ENCODE measurements around the gene ZFYVE1. TPM values are rescaled to one million over a fixed set of nuclear protein-coding genes. Genes with fewer than 3 reads are reported as not detected.

The ZFYVE1 gene
- total and polyA plus RNA-seq, 2 donors (not counting 3 experiments of a cell fraction or from before 2014, with no cell fraction given) = 27.3 to 29.2 TPM

GRCh38 chr14:72941286-72941985 is 85.5 kb downstream of the ZFYVE1 start:
- DNase-seq (ENCODE audit: low read depth, low spot score) = no peak
- H3K27me3 ChIP-seq (ENCODE audit: control insufficient read depth in 2 of 2, insufficient read depth in 2 of 2, low read length in 2 of 2) = no peaks in the 10 kb centered on the region
- no peak overlapping the region for H2AFZ ChIP-seq (ENCODE audit: low read depth, low read length)
- no peaks in the 10 kb centered on the region for H3K4me1 ChIP-seq (ENCODE audit: control insufficient read depth, extremely low read depth, insufficient read depth, low read length)
- no peak for FAIRE-seq
- dilution Hi-C loops (cut with MboI; ENCODE audit: extremely low pct_ligation_motif_present, low sequenced_read_pairs) = no loop called here
- no peaks in the 10 kb centered on the region for H3K9me3 ChIP-seq (replicated peaks; ENCODE audit: control insufficient read depth, insufficient read depth, low read length)
- no peak overlapping the region for H3K4me3 ChIP-seq (replicated peaks in 1 of 3; ENCODE audit: insufficient read depth in 1 of 3, low read depth in 1 of 3, low read length in 3 of 3)
- H3K36me3 ChIP-seq (ENCODE audit: control insufficient read depth in 2 of 2, extremely low read depth in 1 of 2, insufficient read depth in 2 of 2, low read length in 2 of 2) = peaks cover 0 to 14% of the 10 kb centered on the region in 2 experiments
- CTCF ChIA-PET = interaction anchor here (7.7 kb wide), 1 partner anchor 428 kb away, joined by 47 read pairs; no protein-coding TSS in a partner anchor
- H3K27ac ChIP-seq (ENCODE audit: insufficient read depth, low read depth, low read length) = no peak overlapping the region
- no peaks in the 10 kb centered on the region for H3K79me2 ChIP-seq (ENCODE audit: control insufficient read depth, insufficient read depth, low read length)
- H3K9me1 ChIP-seq (replicated peaks; ENCODE audit: control insufficient read depth, extremely low read depth, insufficient read depth, low read length) = no peaks in the 10 kb centered on the region
- POLR2A ChIA-PET = no interaction called here
- H3K4me2 ChIP-seq (ENCODE audit: insufficient read depth, low read length) = no peak overlapping the region
- intact Hi-C loops (cut with micrococcal nuclease) = no loop called here
- H3K9ac ChIP-seq (replicated peaks; ENCODE audit: extremely low read depth, insufficient read depth, low read length) = no peak overlapping the region
- no peak for TF ChIP-seq FOS (IDR thresholded peaks at IDR 0.05; ENCODE audit: borderline replicate concordance, insufficient read depth, low read length)
- no TSS peak for BruUV-seq (replicated peaks)
- H4K20me1 ChIP-seq (replicated peaks; ENCODE audit: control insufficient read depth, extremely low read depth, insufficient read depth, low read length) = no peaks in the 10 kb centered on the region

- no peak for FAIRE-seq
Observed at GRCh38 chr14:72939630-72940029, 87.3 kb downstream of the ZFYVE1 start.

More at GRCh38 chr14:72939630-72940029, 87.3 kb downstream of the ZFYVE1 start:
- H4K20me1 ChIP-seq (replicated peaks; ENCODE audit: control insufficient read depth, extremely low read depth, insufficient read depth, low read length) = no peaks in the 10 kb centered on the region
- dilution Hi-C loops (cut with MboI; ENCODE audit: extremely low pct_ligation_motif_present, low sequenced_read_pairs) = no loop called here
- no peak for DNase-seq (ENCODE audit: low read depth, low spot score)
- peaks cover 0 to 14% of the 10 kb centered on the region in 2 experiments for H3K36me3 ChIP-seq (ENCODE audit: control insufficient read depth in 2 of 2, extremely low read depth in 1 of 2, insufficient read depth in 2 of 2, low read length in 2 of 2)
- no peak for TF ChIP-seq GATA2 (IDR thresholded peaks at IDR 0.05; ENCODE audit: insufficient read depth, insufficient read length, low read depth, low read length)
- no peak for TF ChIP-seq EZH2 (IDR thresholded peaks at IDR 0.05; ENCODE audit: borderline replicate concordance, low read depth, low read length, severe bottlenecking)
- no peak for TF ChIP-seq MYC (IDR thresholded peaks at IDR 0.05; ENCODE audit: low read depth, low read length)
- no peak for TF ChIP-seq CTCF (IDR thresholded peaks at IDR 0.05; ENCODE audit: extremely low read depth in 1 of 2, insufficient read depth in 1 of 2, low read depth in 1 of 2, low read length in 2 of 2)
- TF ChIP-seq POLR2A (IDR thresholded peaks at IDR 0.05; ENCODE audit: low read depth, low read length) = no peak
- no peak for TF ChIP-seq POLR2AphosphoS5 (IDR thresholded peaks at IDR 0.05; ENCODE audit: insufficient read depth, low read depth, low read length)
- no peak for TF ChIP-seq MAX (IDR thresholded peaks at IDR 0.05; ENCODE audit: insufficient read depth, insufficient read length)
- no peak for TF ChIP-seq FOS (IDR thresholded peaks at IDR 0.05; ENCODE audit: borderline replicate concordance, insufficient read depth, low read length)
- no peak for TF ChIP-seq JUN (IDR thresholded peaks at IDR 0.05; ENCODE audit: borderline replicate concordance, insufficient read depth, insufficient read length, low read depth)
- no peak overlapping the region for H3K27ac ChIP-seq (ENCODE audit: insufficient read depth, low read depth, low read length)
- H3K9me3 ChIP-seq (replicated peaks; ENCODE audit: control insufficient read depth, insufficient read depth, low read length) = no peaks in the 10 kb centered on the region
- H3K9ac ChIP-seq (replicated peaks; ENCODE audit: extremely low read depth, insufficient read depth, low read length) = no peak overlapping the region
- H3K4me1 ChIP-seq (ENCODE audit: control insufficient read depth, extremely low read depth, insufficient read depth, low read length) = no peaks in the 10 kb centered on the region
- ChIA-PET POLR2A (no interaction called here), CTCF (interaction anchor here (1.5 to 7.7 kb wide), 3 partner anchors 9 to 426 kb away, joined by 3 to 47 read pairs (median 15); no protein-coding TSS in a partner anchor)
- H3K9me1 ChIP-seq (replicated peaks; ENCODE audit: control insufficient read depth, extremely low read depth, insufficient read depth, low read length) = no peaks in the 10 kb centered on the region
- no peak overlapping the region for H2AFZ ChIP-seq (ENCODE audit: low read depth, low read length)
- intact Hi-C loops (cut with micrococcal nuclease) = no loop called here
- no peaks in the 10 kb centered on the region for H3K79me2 ChIP-seq (ENCODE audit: control insufficient read depth, insufficient read depth, low read length)
- no peak overlapping the region for H3K4me3 ChIP-seq (replicated peaks in 1 of 3; ENCODE audit: insufficient read depth in 1 of 3, low read depth in 1 of 3, low read length in 3 of 3)
- BruUV-seq (replicated peaks) = no TSS peak
- no peak overlapping the region for H3K4me2 ChIP-seq (ENCODE audit: insufficient read depth, low read length)
- H3K27me3 ChIP-seq (ENCODE audit: control insufficient read depth in 2 of 2, insufficient read depth in 2 of 2, low read length in 2 of 2) = no peaks in the 10 kb centered on the region
